Measurements from ENCODE around the gene NLK. TPM values are rescaled to one million over a fixed set of nuclear protein-coding genes. Genes with fewer than 3 reads are reported as not detected.

Gene NLK
- total and polyA plus RNA-seq, 2 of the 13 experiments (the other 11 are each of a cell fraction or from before 2014, with no cell fraction given), result 13.4 to 14.6 TPM

DNA sequence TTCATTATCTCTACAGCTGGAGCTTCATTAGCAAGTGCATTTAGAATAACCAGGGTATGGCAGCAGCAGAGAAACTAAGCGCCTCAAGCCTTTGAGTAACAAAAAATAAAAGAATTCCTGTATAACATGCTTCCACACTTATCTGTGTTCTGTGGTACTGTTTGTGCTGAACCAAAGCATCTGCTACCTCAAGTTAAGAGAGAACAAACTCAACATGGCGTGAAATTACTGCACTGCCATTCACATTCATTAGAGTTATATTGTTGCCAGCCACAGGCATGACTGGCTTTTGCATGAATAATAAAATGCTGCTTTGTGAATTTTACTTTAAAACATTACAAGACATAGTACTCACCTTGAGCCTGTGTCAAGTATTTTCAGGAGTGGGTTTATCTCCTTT is 76.6 kb downstream of the NLK start:
- no peak overlapping the region for H3K4me2 ChIP-seq (ENCODE audit: low read depth, low read length)
- 98% methylated on average over 2 of the region's 2 CpGs for WGBS (ENCODE audit: low lambda C conversion rate)
- no peak overlapping the region for H2AFZ ChIP-seq (ENCODE audit: low read length)
- ChIA-PET CTCF (ENCODE audit: low intra/inter-chr PET ratio, low total read pairs) (no interaction called here), POLR2A (no interaction called here)
- no peaks in the 10 kb centered on the region for H4K20me1 ChIP-seq (ENCODE audit: insufficient read depth, low read length)
- H3K79me2 ChIP-seq (ENCODE audit: insufficient read depth, low read length), result no peaks in the 10 kb centered on the region
- ATAC-seq (no peak), DNase-seq (ENCODE audit: low spot score) (no peak), FAIRE-seq (no peak)
- no peak overlapping the region for H3K27ac ChIP-seq (ENCODE audit: extremely low read length, insufficient read depth, low read length)
- intact Hi-C loops (cut with micrococcal nuclease; ENCODE audit: unreplicated experiment), result no loop called here
- H3K9me3 ChIP-seq (ENCODE audit: low read length), result no peaks in the 10 kb centered on the region
- in situ Hi-C loops (cut with HindIII; ENCODE audit: extremely low pct_ligation_motif_present, low pct_unique_long_range_greater_than_20kb), result no loop called here
- TF ChIP-seq, protein P1, sequence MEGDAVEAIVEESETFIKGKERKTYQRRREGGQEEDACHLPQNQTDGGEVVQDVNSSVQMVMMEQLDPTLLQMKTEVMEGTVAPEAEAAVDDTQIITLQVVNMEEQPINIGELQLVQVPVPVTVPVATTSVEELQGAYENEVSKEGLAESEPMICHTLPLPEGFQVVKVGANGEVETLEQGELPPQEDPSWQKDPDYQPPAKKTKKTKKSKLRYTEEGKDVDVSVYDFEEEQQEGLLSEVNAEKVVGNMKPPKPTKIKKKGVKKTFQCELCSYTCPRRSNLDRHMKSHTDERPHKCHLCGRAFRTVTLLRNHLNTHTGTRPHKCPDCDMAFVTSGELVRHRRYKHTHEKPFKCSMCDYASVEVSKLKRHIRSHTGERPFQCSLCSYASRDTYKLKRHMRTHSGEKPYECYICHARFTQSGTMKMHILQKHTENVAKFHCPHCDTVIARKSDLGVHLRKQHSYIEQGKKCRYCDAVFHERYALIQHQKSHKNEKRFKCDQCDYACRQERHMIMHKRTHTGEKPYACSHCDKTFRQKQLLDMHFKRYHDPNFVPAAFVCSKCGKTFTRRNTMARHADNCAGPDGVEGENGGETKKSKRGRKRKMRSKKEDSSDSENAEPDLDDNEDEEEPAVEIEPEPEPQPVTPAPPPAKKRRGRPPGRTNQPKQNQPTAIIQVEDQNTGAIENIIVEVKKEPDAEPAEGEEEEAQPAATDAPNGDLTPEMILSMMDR (CRISPR knock-in tag; IDR thresholded peaks at IDR 0.05), result no peak
- TF ChIP-seq ZNF605 (CRISPR knock-in tag; IDR thresholded peaks at IDR 0.05), result no peak
- TF ChIP-seq RXRB (CRISPR knock-in tag; IDR thresholded peaks at IDR 0.05; ENCODE audit: borderline replicate concordance), result no peak
- no peak for TF ChIP-seq ZSCAN12 (CRISPR knock-in tag; IDR thresholded peaks at IDR 0.05)
- TF ChIP-seq TSC22D2 (CRISPR knock-in tag; IDR thresholded peaks at IDR 0.05; ENCODE audit: borderline replicate concordance), result no peak
- TF ChIP-seq POLR2AphosphoS5 (IDR thresholded peaks at IDR 0.05; ENCODE audit: low read depth, low read length), result no peak
- no peak for TF ChIP-seq POGK (CRISPR knock-in tag; conservative IDR thresholded peaks at IDR 0.05)
- no peak for TF ChIP-seq ZNF619 (CRISPR knock-in tag; IDR thresholded peaks at IDR 0.05)
- no peak for TF ChIP-seq ZBTB42 (CRISPR knock-in tag; IDR thresholded peaks at IDR 0.05)
- no peak for TF ChIP-seq ZNF703 (CRISPR knock-in tag; IDR thresholded peaks at IDR 0.05; ENCODE audit: borderline replicate concordance)
- TF ChIP-seq, protein P2, sequence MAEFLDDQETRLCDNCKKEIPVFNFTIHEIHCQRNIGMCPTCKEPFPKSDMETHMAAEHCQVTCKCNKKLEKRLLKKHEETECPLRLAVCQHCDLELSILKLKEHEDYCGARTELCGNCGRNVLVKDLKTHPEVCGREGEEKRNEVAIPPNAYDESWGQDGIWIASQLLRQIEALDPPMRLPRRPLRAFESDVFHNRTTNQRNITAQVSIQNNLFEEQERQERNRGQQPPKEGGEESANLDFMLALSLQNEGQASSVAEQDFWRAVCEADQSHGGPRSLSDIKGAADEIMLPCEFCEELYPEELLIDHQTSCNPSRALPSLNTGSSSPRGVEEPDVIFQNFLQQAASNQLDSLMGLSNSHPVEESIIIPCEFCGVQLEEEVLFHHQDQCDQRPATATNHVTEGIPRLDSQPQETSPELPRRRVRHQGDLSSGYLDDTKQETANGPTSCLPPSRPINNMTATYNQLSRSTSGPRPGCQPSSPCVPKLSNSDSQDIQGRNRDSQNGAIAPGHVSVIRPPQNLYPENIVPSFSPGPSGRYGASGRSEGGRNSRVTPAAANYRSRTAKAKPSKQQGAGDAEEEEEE (CRISPR knock-in tag; IDR thresholded peaks at IDR 0.05; ENCODE audit: borderline replicate concordance), result no peak
- no peak for TF ChIP-seq PHF21A (CRISPR knock-in tag; IDR thresholded peaks at IDR 0.05)
- TF ChIP-seq PHF5A (CRISPR knock-in tag; IDR thresholded peaks at IDR 0.05; ENCODE audit: low read depth, unreplicated experiment), result no peak
- no peak for TF ChIP-seq MEIS1 (CRISPR knock-in tag; IDR thresholded peaks at IDR 0.05; ENCODE audit: borderline replicate concordance)
- no peak for TF ChIP-seq SSRP1 (CRISPR knock-in tag; IDR thresholded peaks at IDR 0.05)
- no peaks in the 10 kb centered on the region; a peak in 1 of 5 replicates for H3K36me3 ChIP-seq (replicated peaks in 1 of 2; ENCODE audit: control insufficient read depth in 1 of 2, insufficient read depth in 2 of 2, low read length in 2 of 2)
- H3K27me3 ChIP-seq (ENCODE audit: control insufficient read depth in 1 of 2, insufficient read depth in 2 of 2, low read length in 2 of 2), result no peaks in the 10 kb centered on the region
- H3K4me3 ChIP-seq (replicated peaks in 1 of 3; ENCODE audit: insufficient read depth in 1 of 3, low read depth in 2 of 3, low read length in 3 of 3), result no peak overlapping the region
- H3K4me1 ChIP-seq (ENCODE audit: insufficient read depth, low read length), result no peaks in the 10 kb centered on the region
- no TSS peak for BruUV-seq (replicated peaks)
- H3K9ac ChIP-seq (ENCODE audit: insufficient read depth, low read depth, low read length), result no peak overlapping the region
